NCI-H1436 treated with DMSO at 0.1 percent for 48 hours (cell line): ENCODE data around the gene HYAL4.
"Not testable (repeated sequence)": the region's sequence is repeated elsewhere in the genome, so short reads cannot be mapped to it uniquely, and the experiment has no call there.

Experiments used
- DNase-seq: peaks from one replicate; lab custom pipeline; 2025; lab: John Stamatoyannopoulos, UW

The HYAL4 gene, protein sequence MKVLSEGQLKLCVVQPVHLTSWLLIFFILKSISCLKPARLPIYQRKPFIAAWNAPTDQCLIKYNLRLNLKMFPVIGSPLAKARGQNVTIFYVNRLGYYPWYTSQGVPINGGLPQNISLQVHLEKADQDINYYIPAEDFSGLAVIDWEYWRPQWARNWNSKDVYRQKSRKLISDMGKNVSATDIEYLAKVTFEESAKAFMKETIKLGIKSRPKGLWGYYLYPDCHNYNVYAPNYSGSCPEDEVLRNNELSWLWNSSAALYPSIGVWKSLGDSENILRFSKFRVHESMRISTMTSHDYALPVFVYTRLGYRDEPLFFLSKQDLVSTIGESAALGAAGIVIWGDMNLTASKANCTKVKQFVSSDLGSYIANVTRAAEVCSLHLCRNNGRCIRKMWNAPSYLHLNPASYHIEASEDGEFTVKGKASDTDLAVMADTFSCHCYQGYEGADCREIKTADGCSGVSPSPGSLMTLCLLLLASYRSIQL

DNA sequence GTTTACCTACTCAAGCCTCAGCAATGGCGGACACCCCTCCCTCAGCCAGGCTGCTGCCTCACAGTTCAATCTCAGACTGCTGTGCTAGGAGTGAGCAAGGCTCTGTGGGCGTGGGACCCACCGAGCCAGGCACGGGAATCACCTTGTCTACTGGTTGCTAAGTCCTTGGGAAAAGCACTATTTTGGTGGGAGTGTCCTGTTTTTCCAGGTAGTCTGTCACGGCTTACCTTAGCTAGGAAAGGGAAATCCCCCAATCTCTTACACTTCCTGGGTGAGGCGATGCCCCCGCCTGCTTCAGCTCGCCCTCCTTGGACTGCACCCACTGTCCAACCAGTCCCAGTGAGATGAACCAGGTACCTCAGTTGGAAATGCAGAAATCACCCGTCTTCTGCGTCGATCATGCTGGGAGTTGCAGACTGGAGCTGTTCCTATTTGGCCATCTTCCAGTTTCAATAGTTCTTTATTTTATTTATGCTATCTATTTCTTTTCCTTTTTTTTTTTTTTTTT is at the start of gene HYAL4:
Gene HYAL4 (plus strand): TSS at position 458 of the 508 bp plus-strand sequence. CDS start 23,105 bp downstream, outside the sequence.
- no peak for DNase-seq

DNA sequence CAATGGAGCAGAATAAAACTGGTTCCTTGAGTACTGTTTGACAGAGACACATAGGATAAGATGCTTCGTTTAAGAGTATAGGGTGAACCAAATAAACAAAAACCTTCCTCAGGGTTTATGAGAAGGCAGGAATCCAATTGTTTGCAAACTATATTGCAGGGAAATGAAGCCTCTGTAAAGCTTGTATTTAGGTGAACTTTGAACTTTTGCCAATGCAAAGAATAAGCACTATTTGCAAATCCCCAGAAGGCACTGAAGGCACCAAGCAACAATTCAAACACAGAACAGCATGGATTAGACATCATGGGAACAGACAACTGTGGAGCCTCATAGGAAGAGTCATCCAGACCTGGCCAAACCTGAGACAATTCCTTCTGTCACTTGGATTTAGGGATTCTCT is 49.1 kb upstream of the HYAL4 start:
- no peak for DNase-seq

DNA sequence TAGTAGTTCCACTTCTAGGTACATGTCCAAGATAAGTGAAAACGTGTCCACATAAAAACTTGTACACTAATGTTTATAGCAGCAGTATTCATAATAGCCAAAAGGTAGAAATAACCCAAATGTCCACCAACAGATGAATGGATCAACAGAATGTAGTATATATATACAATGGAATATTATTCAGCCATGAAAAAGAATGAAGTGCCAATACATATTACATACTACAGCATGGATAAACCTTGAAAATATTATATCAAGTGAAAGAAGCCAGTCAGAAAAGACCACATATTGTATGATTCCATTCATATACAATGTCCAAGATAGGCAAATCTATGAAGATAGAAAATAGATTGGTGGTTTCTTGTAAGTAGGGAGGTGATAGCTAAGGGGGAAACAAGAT is 48.4 kb upstream of the HYAL4 start:
- no peak for DNase-seq

DNA sequence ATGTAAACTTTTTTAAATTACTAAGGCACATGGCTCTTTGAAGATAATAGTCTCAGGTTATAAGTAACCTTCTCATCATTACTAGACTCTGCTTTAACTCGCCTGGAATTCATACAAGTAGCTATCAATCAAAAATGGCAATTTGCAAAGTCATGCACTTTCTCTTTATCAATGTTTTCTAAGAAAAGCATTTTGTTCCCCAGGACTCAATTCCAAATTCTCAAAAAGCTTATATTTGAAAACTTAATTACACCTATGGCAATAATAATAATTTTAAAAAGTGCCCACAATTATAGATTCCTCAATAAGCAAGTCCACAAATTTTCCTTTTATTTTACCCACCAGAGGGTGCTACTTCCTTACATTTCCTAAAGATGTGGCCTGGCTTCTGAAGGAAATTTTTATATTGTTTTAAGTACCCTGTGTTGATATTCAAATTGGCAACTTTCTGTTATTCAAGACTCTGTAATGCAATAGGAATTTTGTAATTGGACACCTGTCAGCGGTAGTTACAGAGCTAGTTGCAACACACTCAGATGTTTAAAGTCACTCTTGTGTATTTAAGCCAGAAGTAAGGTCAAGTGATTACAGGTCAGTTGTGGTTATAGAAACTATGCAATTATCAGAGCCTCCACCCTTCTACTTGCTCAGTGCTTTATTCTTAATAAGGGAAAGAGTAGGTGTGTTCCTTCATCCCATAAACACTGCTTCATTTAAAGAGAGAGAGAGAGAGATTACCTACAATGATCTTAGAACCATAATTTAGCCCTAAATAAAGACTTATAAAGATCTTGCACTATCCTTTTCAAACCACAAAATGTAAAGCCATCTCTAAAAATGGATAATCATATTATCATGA is 47.1 kb upstream of the HYAL4 start:
- peak; percentile 22 for DNase-seq

DNA sequence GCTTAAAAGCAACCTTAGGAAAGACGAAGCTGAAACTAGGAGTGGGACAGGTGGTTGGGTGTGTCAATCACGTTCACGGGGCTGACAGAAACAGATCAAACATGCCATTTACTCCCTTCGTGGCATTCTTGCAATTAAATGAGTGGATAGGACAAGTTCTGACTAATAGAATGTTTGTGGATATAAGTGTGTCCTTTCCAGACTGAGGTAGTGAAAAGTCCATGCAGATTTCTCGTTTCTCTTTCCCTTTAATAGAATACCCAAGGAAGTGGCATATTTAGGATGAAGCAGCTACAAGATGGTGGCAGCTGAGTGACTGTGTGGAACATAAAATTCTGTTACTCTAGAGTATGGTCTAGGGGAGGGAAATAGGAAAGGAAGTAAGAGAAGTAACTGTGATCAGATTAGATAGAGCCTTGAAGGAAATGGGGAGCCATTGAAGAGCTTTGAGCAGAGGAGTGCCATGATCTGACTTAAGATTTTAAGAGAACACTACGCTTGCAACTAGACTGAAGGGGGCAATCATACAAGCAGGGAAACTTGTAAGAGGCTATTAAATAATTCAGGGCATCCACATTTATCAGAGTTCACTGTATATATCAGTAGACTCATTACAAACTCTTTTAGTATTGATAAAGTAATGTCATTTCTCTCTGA is 46.3 kb upstream of the HYAL4 start:
- no peak for DNase-seq

DNA sequence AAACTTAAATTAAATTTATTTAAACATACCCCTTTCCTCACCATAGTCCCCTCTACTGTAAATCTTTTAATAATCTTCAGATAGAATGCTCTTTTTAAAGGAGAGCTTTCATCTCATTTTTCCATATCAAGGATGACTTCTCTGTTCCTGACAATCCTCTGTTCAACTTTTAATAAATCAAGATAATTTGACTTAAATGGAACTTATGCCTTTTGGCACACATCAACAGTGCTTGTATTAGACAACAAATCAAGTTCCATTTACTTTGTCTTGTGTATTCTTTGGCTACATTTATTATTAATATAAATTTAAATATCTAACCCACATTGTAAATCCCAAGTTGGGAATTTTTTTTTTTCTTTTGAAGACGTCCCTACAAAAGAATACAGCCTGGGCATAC is 42.7 kb upstream of the HYAL4 start:
- no peak for DNase-seq

DNA sequence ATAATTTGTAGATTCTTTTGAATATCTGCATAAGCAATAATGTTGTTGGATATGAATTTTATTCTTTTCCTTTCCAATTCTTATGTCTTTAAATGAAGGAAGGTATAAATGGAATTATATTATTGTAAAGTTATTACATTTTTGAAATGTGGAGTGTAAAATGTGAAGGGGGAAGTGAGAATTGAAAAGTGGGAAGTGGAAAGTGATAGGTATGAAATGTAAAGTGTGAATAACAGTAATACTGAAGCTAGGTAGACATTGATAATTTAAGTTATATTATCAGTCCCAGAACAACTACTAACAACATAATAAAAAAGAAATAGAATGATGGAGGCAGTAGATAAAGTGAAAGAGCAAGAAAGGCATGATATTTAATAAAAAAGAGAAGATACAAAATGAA is 39.7 kb upstream of the HYAL4 start:
- no peak for DNase-seq

DNA sequence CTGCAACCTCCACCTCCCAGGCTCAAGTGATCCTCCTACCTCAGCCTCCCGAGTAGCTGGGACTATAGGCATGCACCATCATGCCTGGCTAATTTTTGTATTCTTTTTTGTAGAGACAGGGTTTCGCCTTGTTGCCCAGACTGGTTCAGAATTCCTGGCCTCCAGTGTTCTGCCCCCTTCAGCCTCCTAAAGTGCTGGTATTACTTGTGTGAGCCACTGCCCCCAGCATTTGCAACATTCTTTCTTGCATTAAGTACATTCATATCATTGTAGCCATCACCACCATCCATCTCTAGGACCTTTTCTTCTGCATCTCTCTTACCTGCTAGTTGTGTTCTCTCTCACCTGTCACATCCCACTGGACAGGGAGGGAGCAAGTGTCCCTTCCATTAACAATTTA is 35.5 kb upstream of the HYAL4 start:
- DNase-seq = no peak

DNA sequence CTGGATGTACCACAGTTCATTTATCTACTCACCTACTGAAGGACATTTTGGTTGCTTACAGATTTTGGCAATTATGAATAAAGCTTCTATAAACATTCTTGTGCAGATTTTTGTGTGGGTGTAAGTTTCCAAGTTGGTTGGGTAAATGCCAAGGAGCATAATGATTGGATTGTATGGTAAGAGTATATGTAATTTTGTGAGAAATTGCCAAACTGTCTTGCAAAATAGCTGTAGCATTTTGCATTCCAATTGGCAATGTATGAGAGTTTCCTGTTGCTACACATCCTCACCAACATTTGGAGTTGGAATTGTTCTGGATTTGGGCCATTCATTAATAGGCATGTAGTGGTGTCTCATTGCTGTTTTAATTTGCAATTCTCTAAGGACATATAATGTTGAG is 33.9 kb upstream of the HYAL4 start:
- DNase-seq = no peak

DNA sequence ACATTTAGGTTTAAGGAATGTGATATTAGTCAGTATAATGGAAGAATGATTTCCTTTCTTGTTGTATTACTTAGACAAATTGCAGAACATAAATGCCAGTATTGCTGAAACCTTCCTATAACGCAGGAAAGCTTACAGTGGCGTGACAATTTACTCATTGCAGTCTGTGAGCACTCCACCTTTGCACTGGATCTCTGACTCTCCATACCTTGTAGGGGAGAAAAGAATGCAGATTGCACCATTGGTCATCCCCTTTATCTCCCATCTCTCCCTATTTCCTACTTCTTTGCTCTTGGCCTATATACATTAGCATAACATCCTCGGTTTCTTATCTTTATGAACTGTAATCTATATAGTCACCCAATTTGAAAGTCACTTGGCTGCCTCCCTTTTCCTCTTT is 28.1 kb upstream of the HYAL4 start:
- no peak for DNase-seq

DNA sequence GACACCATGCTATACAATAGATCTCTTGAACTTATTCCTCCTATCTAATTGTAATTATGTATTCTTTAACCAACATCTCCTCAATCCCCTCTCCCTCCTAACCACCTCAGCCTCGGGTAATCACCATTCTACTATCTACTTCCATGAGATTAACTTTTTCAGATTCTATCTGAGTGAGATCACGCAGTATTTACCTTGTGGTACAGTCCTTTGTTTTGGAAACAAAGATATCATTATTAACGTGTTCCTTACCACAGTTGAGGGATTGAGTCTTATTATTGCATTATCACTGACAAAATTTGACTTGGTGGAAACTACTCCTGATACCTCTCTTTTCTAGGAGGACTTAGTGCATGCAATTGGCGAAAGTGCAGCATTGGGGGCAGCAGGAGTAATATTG is 26.0 kb upstream of the HYAL4 start:
- no peak for DNase-seq

DNA sequence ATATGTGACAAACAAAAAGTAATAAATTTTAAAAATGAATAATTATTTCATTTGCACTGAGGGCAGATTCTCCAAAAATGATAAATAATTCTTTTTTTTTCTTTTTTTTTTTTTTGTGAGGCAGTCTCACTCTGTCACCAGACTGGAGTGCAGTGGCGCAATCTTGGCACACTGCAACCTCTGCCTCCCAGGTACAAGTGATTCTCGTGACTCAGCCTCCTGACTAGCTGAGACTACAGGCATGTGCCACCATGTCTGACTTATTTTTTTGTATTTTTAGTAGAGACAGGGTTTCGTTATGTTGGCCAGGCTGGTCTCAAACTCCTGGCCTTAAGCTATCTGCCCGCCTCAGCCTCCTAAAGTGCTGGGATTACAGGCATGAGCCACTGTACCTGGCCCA is 25.2 kb upstream of the HYAL4 start:
- not testable (repeated sequence) for DNase-seq

DNA sequence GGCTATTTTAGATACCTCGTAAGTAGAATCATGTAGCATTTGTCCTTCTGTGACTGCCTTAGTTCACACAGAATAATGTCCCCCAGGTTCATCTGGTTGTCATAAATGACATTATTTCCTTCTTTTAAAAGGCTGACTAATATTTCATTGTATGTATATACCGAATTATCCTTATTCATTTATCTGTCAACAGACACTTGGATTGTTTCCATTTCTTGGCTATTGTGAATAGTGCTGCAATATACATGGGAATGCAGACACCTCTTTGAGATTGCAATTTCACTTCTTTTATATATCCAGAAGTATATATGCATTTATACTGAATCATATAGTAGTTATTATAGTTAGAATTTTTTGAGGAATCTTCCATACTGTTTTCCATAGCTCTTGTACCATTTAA is 24.1 kb upstream of the HYAL4 start:
- DNase-seq = no peak

DNA sequence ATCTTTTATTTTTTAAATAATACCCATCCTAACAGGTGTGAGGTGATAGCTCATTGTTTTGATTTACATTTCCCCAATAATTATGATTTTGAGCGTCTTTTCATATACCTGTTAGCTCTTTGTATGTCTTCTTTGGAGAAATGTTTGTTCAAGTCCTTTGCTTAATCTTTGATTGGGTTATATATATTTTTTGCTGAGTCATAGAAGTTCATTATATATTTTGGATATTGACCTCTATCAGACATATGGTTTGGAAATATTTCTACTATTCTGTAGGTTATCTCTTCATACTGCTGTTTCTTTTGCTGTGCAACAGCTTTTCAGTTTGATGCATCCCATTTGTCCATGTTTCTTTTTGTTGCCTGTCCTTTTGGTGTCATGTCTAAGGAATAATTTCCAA is 23.6 kb upstream of the HYAL4 start:
- no peak for DNase-seq

DNA sequence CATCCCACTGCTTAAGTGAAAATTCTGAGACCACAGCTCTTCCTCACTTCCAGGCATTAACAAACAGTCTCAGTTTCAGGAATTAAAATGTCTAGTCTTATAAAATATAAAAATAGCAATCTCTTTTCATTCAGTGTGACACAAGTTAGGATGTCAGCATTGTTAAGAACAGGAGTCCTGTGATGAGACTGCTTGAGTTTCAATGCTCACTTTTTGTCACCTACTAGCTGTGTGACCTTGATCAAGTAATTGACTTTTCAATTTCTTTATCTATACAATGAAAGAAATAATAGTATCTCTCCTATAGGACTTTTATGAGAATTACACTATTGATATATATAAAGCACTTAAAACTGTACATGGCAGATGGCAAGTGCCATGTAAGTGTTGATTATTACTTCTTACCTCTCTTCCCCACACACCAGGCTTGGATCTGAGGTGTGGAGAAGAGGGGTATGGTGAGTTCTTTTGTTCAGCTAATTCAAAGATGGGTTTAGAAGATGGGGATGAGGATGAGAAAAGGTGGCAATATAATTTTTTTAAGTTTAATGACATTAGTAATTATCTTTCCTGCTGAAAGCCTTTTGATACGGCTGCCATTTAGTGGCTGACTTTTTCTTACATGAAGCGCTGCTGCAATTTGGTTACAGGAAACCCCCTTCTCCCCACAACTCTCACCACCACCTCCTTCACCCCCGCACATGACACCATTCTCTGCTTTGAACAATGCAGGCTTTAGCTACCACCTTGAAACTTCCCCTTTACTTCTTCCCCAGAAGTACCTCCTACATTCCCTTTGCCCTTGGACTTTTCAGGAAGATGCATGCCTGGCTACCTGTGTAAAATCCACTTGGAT is 20.8 kb upstream of the HYAL4 start:
- no peak for DNase-seq

DNA sequence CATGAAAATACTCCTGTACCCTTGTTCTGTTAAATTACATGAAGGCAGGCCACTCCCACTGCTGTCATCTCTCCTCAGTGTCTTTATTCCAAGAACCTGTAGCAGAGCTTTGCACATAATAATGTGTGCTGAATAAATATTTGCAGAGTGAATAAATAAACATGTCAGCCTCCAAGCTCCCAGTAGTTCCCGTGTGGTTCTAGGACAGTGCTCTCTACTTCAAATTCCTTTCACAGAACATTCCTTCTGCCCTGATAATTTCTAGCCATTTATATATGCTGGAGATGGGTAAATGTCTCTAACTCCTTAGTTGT is 20.3 kb upstream of the HYAL4 start:
- DNase-seq = no peak

DNA sequence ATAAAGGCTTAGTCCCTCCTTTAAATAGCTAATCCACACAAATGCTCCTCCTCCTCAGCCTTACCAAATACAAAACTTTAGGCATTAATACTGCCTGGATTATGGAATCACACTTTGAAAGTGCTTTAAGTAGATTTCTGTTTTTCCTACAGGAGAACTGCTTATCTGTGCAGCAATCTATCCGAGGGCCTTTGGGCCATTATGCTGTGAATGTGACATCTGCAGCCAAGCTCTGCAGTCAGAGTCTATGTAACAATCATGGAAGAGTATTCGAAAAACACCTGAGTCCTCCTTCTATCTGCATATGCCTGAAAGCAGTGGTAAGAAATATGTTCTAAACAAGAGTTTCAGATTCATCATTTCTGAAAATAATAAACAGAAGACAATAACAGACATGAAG is 16.2 kb upstream of the HYAL4 start:
- DNase-seq = no peak

DNA sequence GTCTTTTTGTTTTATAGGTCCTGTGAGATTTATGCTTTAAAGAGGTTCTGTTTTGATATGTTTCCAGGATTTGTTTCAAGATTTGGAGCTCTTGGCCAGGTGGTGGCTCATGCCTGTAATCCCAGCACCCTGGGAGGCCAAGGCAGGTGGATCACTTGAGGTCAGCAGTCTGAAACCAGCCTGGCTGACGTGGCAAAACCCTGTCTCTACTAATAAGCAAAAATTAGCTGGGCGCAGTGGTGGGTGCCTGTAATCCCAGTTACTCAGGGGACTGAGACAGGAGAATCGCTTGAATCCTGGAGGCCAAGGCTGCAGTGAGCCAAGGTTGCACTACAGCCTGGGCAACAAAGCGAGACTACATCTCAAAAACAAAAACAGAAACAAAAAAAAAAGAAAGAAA is 8.3 kb upstream of the HYAL4 start:
- DNase-seq = no peak

DNA sequence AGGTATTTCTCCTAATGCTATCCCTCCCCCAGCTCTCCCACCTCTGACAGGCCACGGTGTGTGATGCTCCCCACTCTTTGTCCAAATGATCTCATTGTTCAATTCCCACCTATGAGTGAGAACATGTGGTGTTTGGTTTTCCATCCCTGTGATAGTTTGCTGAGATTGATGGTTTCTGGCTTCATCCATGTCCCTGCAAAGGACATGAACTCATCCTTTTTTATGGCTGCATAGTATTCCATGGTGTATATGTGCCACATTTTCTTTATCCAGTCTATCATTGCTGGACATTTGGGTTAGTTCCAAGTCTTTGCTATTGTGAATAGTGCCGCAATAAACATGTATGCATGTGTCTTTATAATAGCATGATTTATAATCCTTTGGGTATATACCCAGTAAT is 5.9 kb upstream of the HYAL4 start:
- DNase-seq = not testable (repeated sequence)

DNA sequence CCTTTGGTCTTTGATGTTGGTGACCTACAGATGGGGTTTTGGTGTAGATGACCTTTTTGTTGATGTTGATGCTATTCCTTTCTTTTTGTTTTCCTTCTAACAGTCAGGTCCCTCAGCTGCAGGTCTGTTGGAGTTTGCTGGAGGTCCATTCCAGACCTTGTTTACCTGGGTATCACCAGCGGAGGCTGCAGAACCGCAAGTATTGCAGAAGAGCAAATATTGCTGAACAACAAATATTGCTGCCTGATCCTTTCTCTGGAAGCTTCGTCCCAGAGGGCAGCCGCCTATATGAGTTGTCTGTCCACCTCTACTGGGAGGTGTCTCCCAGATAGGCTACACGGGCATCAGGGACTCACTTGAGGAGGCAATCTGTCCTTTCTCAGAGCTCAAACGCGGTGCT is 827 bp upstream of the HYAL4 start:
- not testable (repeated sequence) for DNase-seq

DNA sequence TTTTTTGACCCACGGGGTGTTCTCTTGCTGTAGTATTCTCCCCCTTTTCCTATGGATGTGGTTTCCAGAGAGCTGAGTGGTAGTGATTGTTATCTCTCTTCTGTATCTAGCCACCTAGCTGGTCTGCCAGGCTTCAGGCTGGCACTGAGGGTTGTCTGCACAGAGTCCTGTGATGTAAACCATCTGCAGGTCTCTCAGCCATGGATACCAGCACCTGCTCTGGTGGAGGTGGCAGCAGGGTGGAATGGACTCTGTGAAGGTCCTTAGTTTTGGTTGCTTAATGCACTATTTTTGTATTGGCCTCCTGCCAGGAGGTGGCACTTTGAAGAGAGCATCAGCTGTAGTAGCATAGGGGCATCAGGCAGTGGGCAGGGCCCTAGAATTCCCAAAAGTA is 851 bp downstream of the HYAL4 start:
- DNase-seq = no peak
